ENCODE data around the gene SORCS1. TPM values are rescaled to one million over a fixed set of nuclear protein-coding genes. Genes with fewer than 3 reads are reported as not detected.

Gene SORCS1
- total RNA-seq, 1 experiment from 2014 or later = not detected

DNA sequence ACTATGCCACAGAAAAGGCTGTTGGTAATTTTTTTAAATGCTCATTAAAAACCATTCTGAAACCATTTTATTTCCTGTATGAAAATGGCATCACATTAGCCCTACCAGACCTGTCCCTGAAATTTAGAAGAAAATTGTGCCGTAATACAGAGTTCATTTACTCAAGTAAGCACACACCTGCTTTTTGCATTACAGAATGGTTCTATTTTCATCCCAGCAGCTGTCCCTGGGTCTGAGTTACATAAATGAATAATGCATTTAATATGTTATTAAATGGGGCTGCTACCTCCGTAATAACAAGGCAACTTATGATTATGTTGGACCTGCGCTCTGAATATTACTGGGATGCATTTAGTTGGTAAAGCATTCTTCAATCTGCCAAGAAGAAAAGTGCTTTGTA, 508.9 kb downstream of the SORCS1 start:
- Histone ChIP-seq H3K27me3 (ENCODE audit: insufficient read depth, low read length) (no peaks in the 10 kb centered on the region), H3K4me1 (ENCODE audit: control insufficient read depth in 1 of 2, insufficient read depth in 2 of 2, low read length in 2 of 2) (no peaks in the 10 kb centered on the region), H3K9me3 (ENCODE audit: control insufficient read depth in 1 of 2, insufficient read depth in 1 of 2, low read depth in 1 of 2, low read length in 2 of 2) (peaks cover 29 to 35% of the 10 kb centered on the region in 2 experiments; a peak in 2 of 4 replicates), H3K9me2 (ENCODE audit: insufficient read depth) (no peaks in the 10 kb centered on the region), H3K4me2 (ENCODE audit: low read length) (no peak overlapping the region), H3K36me3 (ENCODE audit: control insufficient read depth in 1 of 2, insufficient read depth in 2 of 2, low read length in 2 of 2) (no peaks in the 10 kb centered on the region), H3K4me3 (replicated peaks in 1 of 2; ENCODE audit: low read depth in 1 of 2, low read length in 2 of 2) (no peak overlapping the region), H3K27ac (ENCODE audit: low read depth, low read length) (no peak overlapping the region), H2AFZ (ENCODE audit: low read depth, low read length, poor library complexity, severe bottlenecking) (no peak overlapping the region), H3K79me2 (ENCODE audit: insufficient read depth, low read length) (no peaks in the 10 kb centered on the region), H4K20me1 (ENCODE audit: insufficient read depth) (no peaks in the 10 kb centered on the region), H3K9ac (ENCODE audit: low read length) (no peak overlapping the region)
- ChIA-PET CTCF (no interaction called here), RAD21 (ENCODE audit: low non-redundant PET in 1 of 2, low total read pairs in 2 of 2, uncharacterized antibody in 2 of 2, unreplicated experiment in 2 of 2) (no interaction called here), POLR2A (no interaction called here)
- no peak for ATAC-seq
- TF ChIP-seq FOSL1 (IDR thresholded peaks at IDR 0.05; ENCODE audit: low read depth) (no peak), YY1 (IDR thresholded peaks at IDR 0.05; ENCODE audit: extremely low read depth, insufficient replicate concordance, low read depth, low read length) (no peak), CBX3 (IDR thresholded peaks at IDR 0.05; ENCODE audit: low read depth) (no peak), POLR2AphosphoS5 (IDR thresholded peaks at IDR 0.05; ENCODE audit: low read depth, low read length) (no peak), TCF7L2 (IDR thresholded peaks at IDR 0.05; ENCODE audit: borderline replicate concordance, extremely low read depth, insufficient read depth, insufficient read length) (no peak), POLR2A (IDR thresholded peaks at IDR 0.05; ENCODE audit: borderline replicate concordance, extremely low read depth, insufficient read depth, insufficient read length) (no peak), JUND (IDR thresholded peaks at IDR 0.05) (no peak), ELF1 (IDR thresholded peaks at IDR 0.05; ENCODE audit: borderline replicate concordance, low read depth) (no peak), RAD21 (IDR thresholded peaks at IDR 0.05; ENCODE audit: low read depth) (no peak)
- TF ChIP-seq, protein P1, sequence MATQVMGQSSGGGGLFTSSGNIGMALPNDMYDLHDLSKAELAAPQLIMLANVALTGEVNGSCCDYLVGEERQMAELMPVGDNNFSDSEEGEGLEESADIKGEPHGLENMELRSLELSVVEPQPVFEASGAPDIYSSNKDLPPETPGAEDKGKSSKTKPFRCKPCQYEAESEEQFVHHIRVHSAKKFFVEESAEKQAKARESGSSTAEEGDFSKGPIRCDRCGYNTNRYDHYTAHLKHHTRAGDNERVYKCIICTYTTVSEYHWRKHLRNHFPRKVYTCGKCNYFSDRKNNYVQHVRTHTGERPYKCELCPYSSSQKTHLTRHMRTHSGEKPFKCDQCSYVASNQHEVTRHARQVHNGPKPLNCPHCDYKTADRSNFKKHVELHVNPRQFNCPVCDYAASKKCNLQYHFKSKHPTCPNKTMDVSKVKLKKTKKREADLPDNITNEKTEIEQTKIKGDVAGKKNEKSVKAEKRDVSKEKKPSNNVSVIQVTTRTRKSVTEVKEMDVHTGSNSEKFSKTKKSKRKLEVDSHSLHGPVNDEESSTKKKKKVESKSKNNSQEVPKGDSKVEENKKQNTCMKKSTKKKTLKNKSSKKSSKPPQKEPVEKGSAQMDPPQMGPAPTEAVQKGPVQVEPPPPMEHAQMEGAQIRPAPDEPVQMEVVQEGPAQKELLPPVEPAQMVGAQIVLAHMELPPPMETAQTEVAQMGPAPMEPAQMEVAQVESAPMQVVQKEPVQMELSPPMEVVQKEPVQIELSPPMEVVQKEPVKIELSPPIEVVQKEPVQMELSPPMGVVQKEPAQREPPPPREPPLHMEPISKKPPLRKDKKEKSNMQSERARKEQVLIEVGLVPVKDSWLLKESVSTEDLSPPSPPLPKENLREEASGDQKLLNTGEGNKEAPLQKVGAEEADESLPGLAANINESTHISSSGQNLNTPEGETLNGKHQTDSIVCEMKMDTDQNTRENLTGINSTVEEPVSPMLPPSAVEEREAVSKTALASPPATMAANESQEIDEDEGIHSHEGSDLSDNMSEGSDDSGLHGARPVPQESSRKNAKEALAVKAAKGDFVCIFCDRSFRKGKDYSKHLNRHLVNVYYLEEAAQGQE (IDR thresholded peaks at IDR 0.05; ENCODE audit: low read depth) = no peak
- TF ChIP-seq, protein P2, sequence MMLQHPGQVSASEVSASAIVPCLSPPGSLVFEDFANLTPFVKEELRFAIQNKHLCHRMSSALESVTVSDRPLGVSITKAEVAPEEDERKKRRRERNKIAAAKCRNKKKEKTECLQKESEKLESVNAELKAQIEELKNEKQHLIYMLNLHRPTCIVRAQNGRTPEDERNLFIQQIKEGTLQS (IDR thresholded peaks at IDR 0.05) = no peak
- intact Hi-C loops (cut with micrococcal nuclease) = no loop called here
- no TSS peak for BruUV-seq (replicated peaks)
- DNase-seq (ENCODE audit: low read depth, low spot score) = no peak

Measured in HCT116 (cell line).